HEK293 (cell line): ENCODE data around the gene DPY19L2.

Experiments
- CTCF ChIA-PET: fragments of 350-600 bp; formaldehyde crosslinking; extraction: SDS; loops from one replicate; lab custom pipeline; 2021; ENCODE audit warnings: antibody characterized with exemption; lab: Yijun Ruan, JAX
- POLR2A ChIA-PET: fragments of 300-600 bp; formaldehyde crosslinking; extraction: SDS; loops from one replicate; lab custom pipeline; 2020; ENCODE audit warnings: antibody characterized with exemption, inconsistent platforms; lab: Yijun Ruan, JAX
- H3K27ac ChIP-seq: fragments of 200-500 bp; sonication (Bioruptor generic); 2 replicates; pipeline ENCODE4 v1.5.1; 2014; ENCODE audit warnings: low read depth, low read length, control low read depth, inconsistent platforms; ENCODE audit errors: extremely low read depth
- H3K36me3 ChIP-seq, 2 experiments: fragments of 200-500 bp in 1 of 2; sonication (Bioruptor generic) in 1 of 2; 1 replicate in 1 of 2; 2 replicates in 1 of 2; pipeline ENCODE4 v1.5.1; 2014 to 2017; ENCODE audit warnings: inconsistent platforms in 2 of 2, low read length in 2 of 2; ENCODE audit not compliant: control insufficient read depth in 2 of 2, insufficient read depth in 1 of 2
- H3K4me1 ChIP-seq: fragments of 200-500 bp; sonication (Bioruptor generic); 2 replicates; pipeline ENCODE4 v1.5.1; 2014; ENCODE audit warnings: mild to moderate bottlenecking, low read length, inconsistent platforms; ENCODE audit not compliant: control insufficient read depth, insufficient read depth
- H3K4me3 ChIP-seq: 2 replicates; pipeline ENCODE4 v1.5.1; 2011; ENCODE audit warnings: low read depth, mild to moderate bottlenecking, control low read depth, low read length, moderate library complexity
- H3K9me3 ChIP-seq: fragments of 200-500 bp; sonication (Bioruptor generic); 2 replicates; pipeline ENCODE4 v1.5.1; 2014; ENCODE audit warnings: low read depth, low read length, inconsistent platforms; ENCODE audit not compliant: control insufficient read depth, insufficient read depth
- BCL11B ChIP-seq: fragments of 450-650 bp; formaldehyde crosslinking; IDR thresholded peaks from 2 replicates; pipeline ENCODE4 v1.5.1; 2016; ENCODE audit warnings: low read depth, missing biosample characterization, missing genetic modification characterization
- GLI4 ChIP-seq: fragments of 450-650 bp; formaldehyde crosslinking; IDR thresholded peaks from 2 replicates; pipeline ENCODE4 v1.5.1; 2016; ENCODE audit warnings: missing biosample characterization, missing genetic modification characterization
- WT1 ChIP-seq: fragments of 450-650 bp; formaldehyde crosslinking; IDR thresholded peaks from 2 replicates; pipeline ENCODE4 v1.5.1; 2016; ENCODE audit warnings: missing biosample characterization, missing genetic modification characterization
- ZFP41 ChIP-seq: fragments of 450-650 bp; formaldehyde crosslinking; IDR thresholded peaks from 2 replicates; pipeline ENCODE4 v1.5.1; 2016; ENCODE audit warnings: missing biosample characterization, missing genetic modification characterization, borderline replicate concordance
- ZIC2 ChIP-seq: fragments of 450-650 bp; formaldehyde crosslinking; IDR thresholded peaks from 2 replicates; pipeline ENCODE4 v1.5.1; 2016; ENCODE audit warnings: missing biosample characterization, missing genetic modification characterization
- ZNF112 ChIP-seq: fragments of 450-650 bp; formaldehyde crosslinking; IDR thresholded peaks from 2 replicates; pipeline ENCODE4 v1.5.0; 2017; ENCODE audit warnings: missing biosample characterization, missing genetic modification characterization
- ZNF174 ChIP-seq: fragments of 450-650 bp; formaldehyde crosslinking; IDR thresholded peaks from 2 replicates; pipeline ENCODE4 v1.5.0; 2017; ENCODE audit warnings: missing biosample characterization, mild to moderate bottlenecking, missing genetic modification characterization
- ZNF211 ChIP-seq: fragments of 450-650 bp; formaldehyde crosslinking; IDR thresholded peaks from 2 replicates; pipeline ENCODE4 v1.5.1; 2016; ENCODE audit warnings: low read depth, missing biosample characterization, missing genetic modification characterization
- ZNF23 ChIP-seq: fragments of 450-650 bp; formaldehyde crosslinking; IDR thresholded peaks from 2 replicates; pipeline ENCODE4 v1.5.1; 2016; ENCODE audit warnings: missing biosample characterization, missing genetic modification characterization, borderline replicate concordance
- ZNF248 ChIP-seq: fragments of 450-650 bp; formaldehyde crosslinking; IDR thresholded peaks from 2 replicates; pipeline ENCODE4 v1.5.1; 2017; ENCODE audit warnings: missing biosample characterization, missing genetic modification characterization
- ZNF513 ChIP-seq: fragments of 450-650 bp; IDR thresholded peaks from 2 replicates; pipeline ENCODE4 v1.5.1; 2018; ENCODE audit warnings: missing biosample characterization, missing genetic modification characterization
- ZNF514 ChIP-seq: fragments of 450-650 bp; formaldehyde crosslinking; IDR thresholded peaks from 2 replicates; pipeline ENCODE4 v1.5.1; 2016; ENCODE audit warnings: missing biosample characterization, missing genetic modification characterization
- ZNF544 ChIP-seq: fragments of 450-650 bp; formaldehyde crosslinking; IDR thresholded peaks from 2 replicates; pipeline ENCODE4 v1.5.0; 2017; ENCODE audit warnings: missing biosample characterization, missing genetic modification characterization
- ZNF571 ChIP-seq: fragments of 450-650 bp; formaldehyde crosslinking; IDR thresholded peaks from 2 replicates; pipeline ENCODE4 v1.5.0; 2017; ENCODE audit warnings: missing biosample characterization, missing genetic modification characterization
- ZNF692 ChIP-seq: fragments of 450-650 bp; formaldehyde crosslinking; IDR thresholded peaks from 2 replicates; pipeline ENCODE4 v1.5.1; 2016; ENCODE audit warnings: missing biosample characterization, missing genetic modification characterization
- ZNF747 ChIP-seq: fragments of 450-650 bp; formaldehyde crosslinking; IDR thresholded peaks from 2 replicates; pipeline ENCODE4 v1.5.1; 2016; ENCODE audit warnings: missing biosample characterization, missing genetic modification characterization
- ZSCAN16 ChIP-seq: fragments of 450-650 bp; formaldehyde crosslinking; IDR thresholded peaks from 2 replicates; pipeline ENCODE4 v1.5.1; 2016; ENCODE audit warnings: missing biosample characterization, missing genetic modification characterization
- TF ChIP-seq, protein P1 (sequence below): fragments of 450-650 bp; formaldehyde crosslinking; IDR thresholded peaks from 2 replicates; pipeline ENCODE4 v1.5.1; 2016; ENCODE audit warnings: missing biosample characterization, missing genetic modification characterization
- TF ChIP-seq, protein P2 (sequence below): fragments of 450-650 bp; formaldehyde crosslinking; IDR thresholded peaks from 2 replicates; pipeline ENCODE4 v1.5.1; 2016; ENCODE audit warnings: missing biosample characterization, missing genetic modification characterization, borderline replicate concordance

DPY19L2 gene

GRCh38 chr12:63521706-63522105, 146.6 kb downstream of the DPY19L2 start:
- POLR2A ChIA-PET, result no interaction called here
- CTCF ChIA-PET, result interaction anchor here (0.7 kb wide), 1 partner anchor 102 kb away, joined by 5 read pairs; no protein-coding TSS in a partner anchor
- H3K36me3 ChIP-seq, result no peaks in the 10 kb centered on the region
- no peaks in the 10 kb centered on the region for H3K9me3 ChIP-seq
- no peak overlapping the region for H3K27ac ChIP-seq
- TF ChIP-seq GLI4 (tag by site-specific recombination), result no peak
- TF ChIP-seq ZNF544, result no peak
- no peak for TF ChIP-seq ZNF211
- TF ChIP-seq ZNF571 (tag by site-specific recombination), result no peak
- TF ChIP-seq ZNF692 (tag by site-specific recombination), result no peak
- TF ChIP-seq ZNF174 (tag by site-specific recombination), result no peak
- no peak for TF ChIP-seq ZNF112 (tag by site-specific recombination)
- TF ChIP-seq ZIC2 (tag by site-specific recombination), result no peak
- TF ChIP-seq, protein P1, sequence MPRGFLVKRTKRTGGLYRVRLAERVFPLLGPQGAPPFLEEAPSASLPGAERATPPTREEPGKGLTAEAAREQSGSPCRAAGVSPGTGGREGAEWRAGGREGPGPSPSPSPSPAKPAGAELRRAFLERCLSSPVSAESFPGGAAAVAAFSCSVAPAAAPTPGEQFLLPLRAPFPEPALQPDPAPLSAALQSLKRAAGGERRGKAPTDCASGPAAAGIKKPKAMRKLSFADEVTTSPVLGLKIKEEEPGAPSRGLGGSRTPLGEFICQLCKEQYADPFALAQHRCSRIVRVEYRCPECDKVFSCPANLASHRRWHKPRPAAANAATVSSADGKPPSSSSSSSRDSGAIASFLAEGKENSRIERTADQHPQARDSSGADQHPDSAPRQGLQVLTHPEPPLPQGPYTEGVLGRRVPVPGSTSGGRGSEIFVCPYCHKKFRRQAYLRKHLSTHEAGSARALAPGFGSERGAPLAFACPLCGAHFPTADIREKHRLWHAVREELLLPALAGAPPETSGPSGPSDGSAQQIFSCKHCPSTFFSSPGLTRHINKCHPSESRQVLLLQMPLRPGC, result no peak
- TF ChIP-seq, protein P2, sequence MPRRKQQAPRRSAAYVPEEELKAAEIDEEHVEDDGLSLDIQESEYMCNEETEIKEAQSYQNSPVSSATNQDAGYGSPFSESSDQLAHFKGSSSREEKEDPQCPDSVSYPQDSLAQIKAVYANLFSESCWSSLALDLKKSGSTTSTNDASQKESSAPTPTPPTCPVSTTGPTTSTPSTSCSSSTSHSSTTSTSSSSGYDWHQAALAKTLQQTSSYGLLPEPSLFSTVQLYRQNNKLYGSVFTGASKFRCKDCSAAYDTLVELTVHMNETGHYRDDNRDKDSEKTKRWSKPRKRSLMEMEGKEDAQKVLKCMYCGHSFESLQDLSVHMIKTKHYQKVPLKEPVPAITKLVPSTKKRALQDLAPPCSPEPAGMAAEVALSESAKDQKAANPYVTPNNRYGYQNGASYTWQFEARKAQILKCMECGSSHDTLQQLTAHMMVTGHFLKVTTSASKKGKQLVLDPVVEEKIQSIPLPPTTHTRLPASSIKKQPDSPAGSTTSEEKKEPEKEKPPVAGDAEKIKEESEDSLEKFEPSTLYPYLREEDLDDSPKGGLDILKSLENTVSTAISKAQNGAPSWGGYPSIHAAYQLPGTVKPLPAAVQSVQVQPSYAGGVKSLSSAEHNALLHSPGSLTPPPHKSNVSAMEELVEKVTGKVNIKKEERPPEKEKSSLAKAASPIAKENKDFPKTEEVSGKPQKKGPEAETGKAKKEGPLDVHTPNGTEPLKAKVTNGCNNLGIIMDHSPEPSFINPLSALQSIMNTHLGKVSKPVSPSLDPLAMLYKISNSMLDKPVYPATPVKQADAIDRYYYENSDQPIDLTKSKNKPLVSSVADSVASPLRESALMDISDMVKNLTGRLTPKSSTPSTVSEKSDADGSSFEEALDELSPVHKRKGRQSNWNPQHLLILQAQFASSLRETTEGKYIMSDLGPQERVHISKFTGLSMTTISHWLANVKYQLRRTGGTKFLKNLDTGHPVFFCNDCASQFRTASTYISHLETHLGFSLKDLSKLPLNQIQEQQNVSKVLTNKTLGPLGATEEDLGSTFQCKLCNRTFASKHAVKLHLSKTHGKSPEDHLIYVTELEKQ (tag by site-specific recombination), result no peak
- TF ChIP-seq ZFP41 (tag by site-specific recombination), result no peak
- TF ChIP-seq WT1, result no peak
- TF ChIP-seq ZNF513 (tag by site-specific recombination), result no peak
- TF ChIP-seq ZNF747 (tag by site-specific recombination), result no peak
- no peak for TF ChIP-seq ZNF248
- TF ChIP-seq ZNF23 (tag by site-specific recombination), result no peak
- TF ChIP-seq ZSCAN16 (tag by site-specific recombination), result no peak
- no peak for TF ChIP-seq BCL11B (tag by site-specific recombination)
- no peak for TF ChIP-seq ZNF514 (tag by site-specific recombination)
- H3K4me1 ChIP-seq, result no peaks in the 10 kb centered on the region
- H3K4me3 ChIP-seq, result no peak overlapping the region
